ENCODE measurements around the gene ALDH6A1. TPM values are rescaled to one million over a fixed set of nuclear protein-coding genes. Genes with fewer than 3 reads are reported as not detected.

Gene ALDH6A1
- total RNA-seq, 4 donors from 2014 or later, result 19.1 to 40.0 (median 27.5) TPM

GRCh38 chr14:74019408-74020137 is 64.7 kb downstream of the ALDH6A1 start:
- WGBS, 2 donors (ENCODE audit: low coverage in 1 of 2), result 5 to 14% methylated on average over 5 to 21 of the region's 21 CpGs
- Histone ChIP-seq H3K4me1 (peaks cover 0 to 25% (median 14%) of the 10 kb centered on the region in 4 donors), H3K27me3 (no peaks in the 10 kb centered on the region), H3K4me3 (peak overlapping the region; percentile 33 to 65 (median 62)), H3K9me3 (no peaks in the 10 kb centered on the region), H3K36me3 (no peaks in the 10 kb centered on the region), H3K27ac (peak overlapping the region; percentile 93 to 100 (median 97))
- in situ Hi-C loops (cut with MboI; ENCODE audit: low pct_ligation_motif_present in 1 of 4, low pct_unique_long_range_greater_than_20kb in 1 of 4, low sequenced_read_pairs in 3 of 4), result no loop called here
- intact Hi-C loops (cut with DNase I; ENCODE audit: low total_unique reads), result loop anchor here (1.0 kb wide), 1 partner anchor 65 kb away; the partner anchor contains the start of genes ALDH6A1 and LIN52
- DNase-seq, result no peak
- TF ChIP-seq, protein P1, sequence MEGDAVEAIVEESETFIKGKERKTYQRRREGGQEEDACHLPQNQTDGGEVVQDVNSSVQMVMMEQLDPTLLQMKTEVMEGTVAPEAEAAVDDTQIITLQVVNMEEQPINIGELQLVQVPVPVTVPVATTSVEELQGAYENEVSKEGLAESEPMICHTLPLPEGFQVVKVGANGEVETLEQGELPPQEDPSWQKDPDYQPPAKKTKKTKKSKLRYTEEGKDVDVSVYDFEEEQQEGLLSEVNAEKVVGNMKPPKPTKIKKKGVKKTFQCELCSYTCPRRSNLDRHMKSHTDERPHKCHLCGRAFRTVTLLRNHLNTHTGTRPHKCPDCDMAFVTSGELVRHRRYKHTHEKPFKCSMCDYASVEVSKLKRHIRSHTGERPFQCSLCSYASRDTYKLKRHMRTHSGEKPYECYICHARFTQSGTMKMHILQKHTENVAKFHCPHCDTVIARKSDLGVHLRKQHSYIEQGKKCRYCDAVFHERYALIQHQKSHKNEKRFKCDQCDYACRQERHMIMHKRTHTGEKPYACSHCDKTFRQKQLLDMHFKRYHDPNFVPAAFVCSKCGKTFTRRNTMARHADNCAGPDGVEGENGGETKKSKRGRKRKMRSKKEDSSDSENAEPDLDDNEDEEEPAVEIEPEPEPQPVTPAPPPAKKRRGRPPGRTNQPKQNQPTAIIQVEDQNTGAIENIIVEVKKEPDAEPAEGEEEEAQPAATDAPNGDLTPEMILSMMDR (IDR thresholded peaks at IDR 0.05), result no peak

- 0% methylated on average over 58 of the region's 93 CpGs; no CpG with 5 or more reads in 1 of the 2 donors for WGBS, 2 donors (ENCODE audit: low coverage in 1 of 2)
- intact Hi-C loops (cut with DNase I; ENCODE audit: low total_unique reads), result loop anchor here (1.0 kb wide), 1 partner anchor 66 kb away; the partner anchor contains the start of genes ALDH6A1 and LIN52
- no peaks in the 10 kb centered on the region for H3K27me3 ChIP-seq
- peaks cover 0 to 25% (median 14%) of the 10 kb centered on the region in 4 donors for H3K4me1 ChIP-seq
- no peaks in the 10 kb centered on the region for H3K36me3 ChIP-seq
- peak within 1 kb of the TSS; percentile 58 to 79 (median 65) for H3K4me3 ChIP-seq
- H3K27ac ChIP-seq, result peak within 1 kb of the TSS; percentile 93 to 100 (median 97)
- H3K9me3 ChIP-seq, result no peaks in the 10 kb centered on the region
- TF ChIP-seq POLR2AphosphoS5 (IDR thresholded peaks at IDR 0.05) (peak; percentile 80 to 93 (median 93)), POLR2A (IDR thresholded peaks at IDR 0.05) (peak; percentile 91), EP300 (IDR thresholded peaks at IDR 0.05; ENCODE audit: low read depth) (no peak)
- TF ChIP-seq, protein P1 (IDR thresholded peaks at IDR 0.05), result peak in 1 of 5 experiments; percentile 30
- DNase-seq, result peak; percentile 90
- in situ Hi-C loops (cut with MboI; ENCODE audit: low pct_ligation_motif_present in 1 of 4, low pct_unique_long_range_greater_than_20kb in 1 of 4, low sequenced_read_pairs in 3 of 4), result no loop called here
These were observed 65.5 kb downstream of the ALDH6A1 start, which contains the start of the genes BBOF1 and ENTPD5 for GRCh38 chr14:74018586-74019407. Gene BBOF1 (plus strand): TSS chr14:74019349. CDS start chr14:74019479, 130 bp downstream. Gene ENTPD5 (minus strand): TSS chr14:74019288. CDS start chr14:73988102, 31,186 bp downstream.

DNA sequence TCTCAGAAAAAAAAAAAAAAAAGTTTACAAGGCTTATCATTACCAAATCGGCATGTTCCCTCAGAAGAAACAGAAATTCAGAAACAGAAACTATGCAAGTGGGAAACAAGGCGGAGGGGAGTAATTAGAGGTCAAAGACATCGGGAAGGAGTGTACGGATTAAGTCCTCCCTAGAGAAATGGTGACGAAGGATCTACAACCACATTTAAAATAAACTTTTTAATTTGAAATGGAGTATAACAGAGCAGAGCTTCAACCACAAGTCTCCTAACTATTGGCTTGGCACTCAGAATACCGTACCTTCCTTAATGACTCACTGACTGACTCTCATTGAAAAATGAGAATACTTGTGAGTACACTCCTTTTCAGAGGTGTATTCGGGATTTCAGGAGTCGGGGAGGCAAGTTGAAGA is 66.1 kb downstream of the ALDH6A1 start:
- H3K4me1 ChIP-seq, result peaks cover 0 to 25% (median 14%) of the 10 kb centered on the region in 4 donors
- H3K4me3 ChIP-seq, result peak overlapping the region; percentile 58 to 79 (median 65)
- H3K36me3 ChIP-seq, result no peaks in the 10 kb centered on the region
- no peaks in the 10 kb centered on the region for H3K27me3 ChIP-seq
- in situ Hi-C loops (cut with MboI; ENCODE audit: low pct_ligation_motif_present in 1 of 4, low pct_unique_long_range_greater_than_20kb in 1 of 4, low sequenced_read_pairs in 3 of 4) (no loop called here), intact Hi-C loops (cut with DNase I; ENCODE audit: low total_unique reads) (no loop called here)
- no peaks in the 10 kb centered on the region for H3K9me3 ChIP-seq
- 3% methylated on average over 7 to 8 of the region's 8 CpGs for whole genome bisulfite sequencing, 2 donors (ENCODE audit: low coverage in 1 of 2)
- DNase-seq, result no peak
- H3K27ac ChIP-seq, result peak overlapping the region; percentile 93 to 100 (median 97)
- TF ChIP-seq, protein P1 (IDR thresholded peaks at IDR 0.05), result no peak
- TF ChIP-seq POLR2A (IDR thresholded peaks at IDR 0.05), result no peak
- no peak for TF ChIP-seq EP300 (IDR thresholded peaks at IDR 0.05; ENCODE audit: low read depth)
- no peak for TF ChIP-seq POLR2AphosphoS5 (IDR thresholded peaks at IDR 0.05)

DNA sequence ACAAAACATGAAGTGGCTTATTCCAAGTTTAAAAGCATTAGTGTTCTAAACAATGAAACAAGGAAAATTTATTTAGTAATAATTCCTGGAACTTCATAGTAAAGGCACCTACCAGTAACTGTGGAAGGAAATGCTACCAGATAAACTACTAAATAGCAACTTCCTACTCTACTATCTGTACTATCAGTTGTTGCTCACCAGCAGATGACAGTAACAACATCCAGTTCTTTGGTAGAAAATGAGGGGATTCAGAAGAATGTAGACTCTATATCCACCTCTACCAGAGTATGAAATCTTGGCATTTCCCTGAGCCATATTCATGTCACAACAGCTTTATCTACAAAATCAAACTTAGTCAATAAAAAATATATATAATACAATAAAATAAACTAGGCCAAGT is 68.3 kb downstream of the ALDH6A1 start:
- Histone ChIP-seq H3K4me1 (peaks cover 0 to 25% (median 14%) of the 10 kb centered on the region in 4 donors), H3K36me3 (no peaks in the 10 kb centered on the region), H3K4me3 (no peak overlapping the region), H3K27ac (peak overlapping the region in 2 of 4 donors; percentile 41 to 48), H3K27me3 (no peaks in the 10 kb centered on the region), H3K9me3 (no peaks in the 10 kb centered on the region)
- no peak for DNase-seq
- intact Hi-C loops (cut with DNase I; ENCODE audit: low total_unique reads), result no loop called here
- TF ChIP-seq POLR2AphosphoS5 (IDR thresholded peaks at IDR 0.05) (no peak), POLR2A (IDR thresholded peaks at IDR 0.05) (no peak), EP300 (IDR thresholded peaks at IDR 0.05; ENCODE audit: low read depth) (no peak)
- TF ChIP-seq, protein P1 (IDR thresholded peaks at IDR 0.05), result no peak
- in situ Hi-C loops (cut with MboI; ENCODE audit: low pct_ligation_motif_present in 1 of 4, low pct_unique_long_range_greater_than_20kb in 1 of 4, low sequenced_read_pairs in 3 of 4), result no loop called here
